Fibroblast of skin of left quadriceps (primary cell): ENCODE data around the gene CEP44.
"Not testable (repeated sequence)": the region's sequence is repeated elsewhere in the genome, so short reads cannot be mapped to it uniquely, and the experiment has no call there.

Source experiments
- DNase-seq, 2 experiments: peaks; one replicate each; pipeline ENCODE4 v3.0.0-alpha.2; 2013; ENCODE audit warnings: low read depth in 2 of 2

Gene CEP44

DNA sequence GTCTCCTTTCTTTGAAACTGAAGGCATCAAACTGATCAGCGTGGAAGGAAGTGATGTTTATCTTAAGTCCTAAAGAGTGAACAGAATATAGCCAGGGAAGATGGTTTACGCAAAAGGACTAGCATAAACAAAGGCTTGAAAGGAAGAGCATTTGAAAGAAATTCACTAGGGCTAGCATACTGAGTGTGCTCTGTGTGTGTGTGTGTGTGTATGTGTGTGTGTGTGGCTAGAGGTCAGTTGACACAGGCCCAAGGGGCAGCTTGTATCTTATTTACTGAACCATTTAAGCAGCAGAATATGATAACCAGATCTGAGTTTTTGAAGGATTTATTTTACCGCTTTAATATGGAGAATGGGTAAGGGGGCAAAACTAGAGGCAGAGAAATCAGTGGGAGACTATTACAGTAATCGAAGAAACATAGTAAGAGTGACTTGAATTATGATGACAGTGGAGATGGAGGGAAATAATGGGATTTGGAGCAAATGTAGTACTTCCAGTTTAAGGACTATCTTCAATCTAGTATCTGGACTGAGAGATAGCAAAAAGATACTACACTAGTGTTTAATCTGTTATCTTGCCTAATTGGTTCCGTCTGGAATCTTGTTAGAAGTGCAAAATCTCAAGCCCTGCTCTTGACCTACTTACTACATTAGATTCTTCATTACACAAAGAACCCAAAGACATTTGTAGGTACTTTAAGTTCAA lies 36.9 kb downstream of the CEP44 start:
- no peak for DNase-seq

DNA sequence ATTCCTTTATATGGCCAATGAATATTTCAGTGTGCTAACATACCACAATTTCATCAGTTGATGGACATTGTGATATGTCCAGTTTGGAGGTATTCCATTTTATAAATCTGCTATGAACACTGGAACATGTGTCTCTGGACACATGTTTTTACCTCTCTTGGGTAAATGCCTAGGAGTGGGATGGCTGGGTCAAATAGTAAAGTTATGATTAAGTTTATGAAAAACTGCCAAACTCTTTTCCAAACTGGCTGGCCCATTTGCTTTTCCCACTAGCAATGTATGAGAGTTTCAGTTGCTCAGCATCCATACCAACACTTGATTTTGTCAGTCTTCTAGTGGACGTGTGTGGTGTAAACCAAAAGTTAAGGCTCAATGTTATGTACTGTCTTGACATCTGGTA lies 40.5 kb downstream of the CEP44 start:
- peak in 1 of 2 experiments; percentile 8 for DNase-seq

DNA sequence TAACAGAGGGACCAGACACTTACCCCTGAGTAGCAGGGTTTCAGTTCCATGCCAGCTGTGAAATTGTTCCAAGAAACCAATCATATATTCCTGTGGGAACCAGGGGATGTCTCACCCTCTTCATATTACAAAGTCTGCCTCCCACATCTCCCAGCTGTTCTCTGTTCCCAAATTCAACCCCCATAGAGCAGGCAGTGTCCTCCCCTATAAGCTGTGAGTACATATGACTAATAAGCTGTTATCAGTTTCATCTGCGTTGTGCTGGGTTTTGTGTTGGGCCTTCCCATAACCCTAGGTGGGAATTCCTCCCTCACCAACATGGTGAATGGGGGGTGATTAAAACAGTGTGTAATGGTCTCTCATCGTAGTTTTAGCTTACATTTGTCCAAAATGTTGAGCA lies 41.0 kb downstream of the CEP44 start:
- peak in 1 of 2 experiments; percentile 13 for DNase-seq

DNA sequence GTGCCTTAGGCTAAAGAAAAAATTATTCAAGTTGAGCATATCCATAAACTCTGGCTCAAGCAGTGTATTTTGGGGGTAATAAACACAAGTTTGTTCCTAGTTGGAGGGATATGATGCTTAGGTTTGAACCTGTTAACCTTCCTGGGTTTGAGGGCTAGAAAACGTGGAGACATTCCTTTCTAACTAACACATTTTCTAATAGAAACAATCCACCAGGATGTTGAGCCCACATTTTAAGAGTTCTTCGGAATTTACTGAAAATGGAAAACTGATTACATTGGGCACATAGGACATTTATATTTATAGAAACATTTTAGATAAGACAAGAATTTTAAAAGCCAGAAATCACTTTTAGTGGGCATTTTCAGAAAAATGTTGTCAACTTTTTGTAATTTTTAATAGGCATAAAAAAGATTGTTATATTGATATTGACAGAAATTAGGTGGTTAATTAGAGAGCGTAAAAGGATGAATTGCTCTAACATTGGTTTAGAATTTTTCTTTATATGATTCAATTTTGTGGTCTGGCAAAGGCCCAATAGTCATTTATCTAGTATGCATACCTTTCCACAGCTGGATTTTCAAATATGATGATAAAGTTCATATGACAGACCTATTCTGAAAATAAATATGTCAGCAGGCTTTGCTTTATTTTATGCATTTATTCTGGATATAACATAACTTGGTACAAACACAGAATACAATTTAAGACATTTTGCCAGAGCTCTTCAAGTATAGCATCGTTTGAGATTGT lies 49.2 kb downstream of the CEP44 start:
- DNase-seq: peak; percentile 58 to 61

DNA sequence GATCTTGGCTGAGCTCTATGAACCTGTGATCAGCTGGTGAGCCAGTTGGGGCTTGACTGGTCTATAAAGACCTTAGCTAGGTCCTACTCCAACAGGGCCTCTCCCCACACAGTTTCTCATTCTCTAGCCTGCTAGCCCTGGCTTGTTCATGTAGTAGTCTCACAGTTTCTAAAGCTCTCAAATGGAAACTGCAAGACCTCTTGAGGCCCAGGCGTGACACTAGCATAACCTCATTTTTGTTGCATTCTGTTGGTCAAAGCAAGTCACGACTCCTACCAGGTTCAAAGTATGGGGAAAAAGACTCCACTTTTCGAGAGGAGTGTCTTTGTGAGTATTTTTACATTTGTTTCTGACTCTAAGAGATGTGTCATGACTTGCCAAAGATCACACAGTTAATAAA lies 50.9 kb downstream of the CEP44 start:
- no peak for DNase-seq

DNA sequence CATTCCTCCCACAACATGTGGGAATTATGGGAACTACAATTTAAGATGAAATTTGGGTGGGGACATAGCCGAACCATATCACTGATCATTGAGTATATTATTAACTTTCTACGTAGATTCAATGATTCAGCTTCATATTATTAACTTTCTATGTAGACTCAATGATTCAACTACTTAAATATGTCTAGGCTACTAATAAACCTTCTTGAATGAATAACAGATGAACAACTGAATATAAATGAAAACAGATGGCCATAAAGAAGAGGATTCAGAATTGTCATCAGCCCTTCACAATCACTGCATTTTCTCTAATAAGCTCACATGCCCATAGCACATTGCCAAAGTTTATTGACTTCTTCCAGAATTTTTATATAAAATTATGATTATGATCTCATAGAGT lies 57.0 kb downstream of the CEP44 start:
- peak; percentile 86 to 87 for DNase-seq

DNA sequence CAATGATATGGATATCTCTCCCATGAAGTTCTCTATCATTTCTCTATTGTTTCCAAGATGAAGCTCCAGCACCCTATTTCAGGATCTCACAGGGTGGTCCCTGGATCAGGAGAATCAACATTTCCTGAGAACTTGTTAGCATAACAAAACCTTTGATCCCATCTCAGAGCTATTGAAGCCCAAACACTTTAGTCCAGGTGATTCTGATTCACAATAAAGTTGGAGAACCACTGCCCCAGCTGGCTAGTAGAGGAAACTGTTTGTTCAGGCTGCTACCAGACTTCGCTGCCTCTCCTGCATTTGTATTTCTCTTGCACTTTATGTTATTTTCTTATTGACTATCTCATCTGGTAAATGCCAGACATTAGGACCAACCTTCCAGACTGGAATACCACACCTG lies 65.4 kb downstream of the CEP44 start:
- DNase-seq: no peak

DNA sequence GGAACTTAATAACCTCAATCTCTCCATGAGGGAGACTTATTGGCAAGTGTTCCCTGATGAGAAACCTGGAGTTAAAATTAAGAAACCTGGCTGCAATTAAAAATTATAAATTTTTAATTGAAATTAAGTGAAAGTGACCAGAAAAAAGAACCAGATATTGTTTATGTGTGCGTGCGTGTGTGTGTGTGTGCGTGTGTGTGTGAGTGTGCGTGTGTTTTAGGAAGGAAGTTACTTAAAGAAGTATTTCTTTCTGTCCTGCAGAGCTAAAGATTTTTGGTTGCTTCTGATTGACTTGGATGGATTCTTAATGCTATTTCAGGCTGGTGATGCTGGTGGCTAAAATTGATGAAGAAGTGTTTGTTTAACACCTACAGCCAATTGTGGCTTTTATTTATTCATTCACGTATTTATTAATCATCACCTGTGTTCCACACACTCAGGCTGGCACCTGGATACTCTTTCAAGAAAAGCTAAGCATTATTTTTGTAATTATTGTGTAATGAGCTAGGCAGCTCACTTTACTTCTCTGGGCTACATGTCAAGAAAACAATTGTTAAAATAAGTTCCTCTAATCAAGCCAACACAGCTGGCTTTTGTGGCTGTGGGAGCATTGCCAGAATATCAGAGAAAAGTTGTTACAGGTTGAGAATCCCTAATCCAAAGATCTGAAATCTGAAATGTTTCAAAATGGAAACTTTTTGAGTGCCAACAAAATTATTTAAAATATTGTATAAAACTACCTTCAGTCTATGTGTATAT lies 68.5 kb downstream of the CEP44 start:
- DNase-seq: no peak

DNA sequence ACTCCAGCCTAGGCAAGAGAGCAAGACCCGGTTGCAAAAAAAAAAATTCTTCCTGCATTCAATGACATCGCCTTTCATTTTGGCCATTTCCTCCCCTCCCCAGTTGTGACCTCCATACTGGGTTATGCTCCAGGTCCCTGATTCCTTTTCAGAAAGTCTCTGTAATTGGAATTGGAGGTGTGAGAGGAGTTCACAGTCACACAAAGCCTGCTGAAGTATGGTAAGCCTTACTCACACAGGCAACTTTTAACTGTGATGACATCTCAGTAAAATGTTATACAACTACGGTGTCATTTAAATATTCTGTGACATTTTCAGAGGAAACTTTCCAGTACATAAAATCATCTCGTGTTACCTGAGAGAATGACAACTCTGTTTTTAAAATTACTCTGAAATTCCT lies 73.6 kb downstream of the CEP44 start:
- no peak for DNase-seq

DNA sequence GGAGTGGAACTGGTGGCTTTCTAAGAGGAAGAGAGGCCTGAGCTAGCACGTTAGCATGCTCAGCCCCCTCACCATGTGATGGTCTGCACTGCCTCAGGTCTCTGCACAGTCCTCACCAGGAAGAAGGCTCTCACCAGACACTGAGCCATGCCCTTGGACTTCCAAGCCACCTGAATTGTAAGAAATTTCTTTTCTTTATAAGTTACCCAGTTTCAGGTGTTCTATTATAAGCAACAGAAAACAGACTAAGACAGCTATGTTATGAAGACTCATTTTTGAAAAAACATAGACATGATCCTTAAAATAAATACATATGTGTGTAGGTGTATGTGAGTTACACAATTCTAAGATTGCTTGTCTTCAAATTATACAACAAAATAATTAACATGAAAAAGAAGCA lies 74.7 kb downstream of the CEP44 start:
- no peak for DNase-seq

DNA sequence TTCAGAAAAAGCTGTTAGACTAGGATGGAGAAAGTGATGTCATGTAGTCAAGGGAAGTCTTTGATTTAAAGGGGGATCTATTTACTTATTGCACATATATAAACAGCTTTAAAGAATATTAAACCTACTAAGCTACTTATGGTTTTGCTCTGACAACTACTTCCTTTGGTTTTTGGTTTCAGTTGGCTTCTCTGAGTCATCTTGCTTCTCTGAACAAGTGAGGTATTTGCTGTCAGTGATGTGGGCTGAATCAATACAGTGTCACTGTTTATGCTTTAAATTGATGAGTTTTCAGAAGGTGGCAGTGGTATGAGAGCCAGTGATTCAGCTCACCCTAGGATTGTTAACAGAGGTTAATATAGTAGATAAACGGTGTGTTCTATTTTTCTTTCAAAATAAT lies 75.1 kb downstream of the CEP44 start:
- DNase-seq: peak; percentile 27 to 39

DNA sequence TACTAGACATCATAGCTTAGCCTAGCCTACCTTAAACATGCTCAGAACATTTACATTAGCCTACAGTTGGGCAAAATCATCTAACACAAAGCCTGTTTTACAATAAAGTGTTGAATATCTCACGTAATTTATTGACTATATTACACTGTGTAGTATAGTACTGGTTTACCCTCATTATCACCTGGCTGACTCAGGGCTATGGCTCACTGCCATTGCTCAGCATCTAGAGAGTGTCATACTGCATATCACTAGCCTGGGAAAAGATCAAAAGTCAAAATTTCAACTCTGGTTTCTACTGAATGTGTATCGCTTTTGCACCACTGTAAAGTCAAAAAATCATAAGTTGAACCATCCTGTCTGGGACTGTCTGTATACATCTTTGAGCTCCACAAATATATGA lies 78.6 kb downstream of the CEP44 start:
- no peak for DNase-seq

DNA sequence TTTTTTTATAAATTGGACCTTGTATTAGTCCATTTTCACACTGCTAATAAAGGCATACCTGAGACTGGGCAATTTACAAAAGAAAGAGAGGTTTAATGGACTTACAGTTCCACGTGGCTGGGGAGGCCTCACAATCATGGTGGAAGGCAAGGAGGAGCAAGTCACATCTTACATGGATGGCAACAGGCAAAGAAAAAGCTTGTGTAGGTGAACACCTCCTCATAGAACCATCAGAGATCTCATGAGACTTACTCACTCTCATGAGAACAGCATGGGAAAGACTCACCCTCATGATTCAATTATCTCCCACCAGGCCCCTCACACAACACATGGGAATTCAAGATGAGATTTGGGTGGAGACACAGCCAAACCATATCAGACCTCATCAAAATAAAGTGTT lies 80.1 kb downstream of the CEP44 start:
- DNase-seq: not testable (repeated sequence)

DNA sequence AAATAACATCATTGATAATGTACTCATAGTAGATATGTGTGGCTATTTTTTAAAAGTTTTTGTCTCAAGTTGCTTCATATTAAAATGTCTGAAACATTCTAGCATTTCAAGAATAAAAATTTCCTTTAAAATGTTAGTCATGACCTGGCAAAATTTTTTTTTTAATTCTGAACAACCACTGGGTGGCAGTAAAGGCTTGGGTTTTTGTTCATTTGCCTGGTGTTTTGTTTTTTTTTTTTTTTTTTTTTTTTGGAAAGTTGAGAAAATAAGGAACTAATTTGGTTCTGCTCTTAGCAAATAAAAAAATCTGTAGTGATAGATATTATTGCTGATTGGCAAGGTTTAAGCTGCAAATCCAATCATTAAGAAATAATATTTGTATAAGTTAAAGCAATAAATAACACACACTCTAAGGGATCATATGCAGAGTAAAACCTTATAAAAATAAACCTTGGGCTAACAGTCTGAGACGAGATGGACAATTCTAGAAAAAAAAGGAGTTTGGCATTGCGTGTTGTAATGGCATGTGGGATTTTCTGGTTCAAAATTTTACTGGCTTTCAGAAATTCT lies 81.4 kb downstream of the CEP44 start:
- DNase-seq: peak in 1 of 2 experiments; percentile 36

DNA sequence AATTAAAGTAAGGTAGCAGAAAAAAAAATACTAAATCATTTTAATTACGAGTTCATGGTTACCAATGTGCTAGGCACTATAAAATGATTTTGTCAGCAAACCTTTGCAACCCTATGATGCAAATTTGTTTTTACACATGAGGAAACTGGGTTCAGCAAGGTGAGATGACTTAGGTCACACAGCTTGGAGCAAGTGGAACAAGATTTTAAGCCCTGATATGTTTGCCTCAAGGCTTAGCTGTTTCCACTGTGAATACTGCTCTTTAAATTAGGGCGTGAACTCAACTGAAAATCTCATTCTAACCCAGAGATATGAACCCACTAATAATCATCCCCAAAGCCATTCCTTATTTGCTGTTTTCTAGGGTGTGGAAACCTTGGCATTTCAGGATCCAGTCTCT lies 86.3 kb downstream of the CEP44 start:
- no peak for DNase-seq

DNA sequence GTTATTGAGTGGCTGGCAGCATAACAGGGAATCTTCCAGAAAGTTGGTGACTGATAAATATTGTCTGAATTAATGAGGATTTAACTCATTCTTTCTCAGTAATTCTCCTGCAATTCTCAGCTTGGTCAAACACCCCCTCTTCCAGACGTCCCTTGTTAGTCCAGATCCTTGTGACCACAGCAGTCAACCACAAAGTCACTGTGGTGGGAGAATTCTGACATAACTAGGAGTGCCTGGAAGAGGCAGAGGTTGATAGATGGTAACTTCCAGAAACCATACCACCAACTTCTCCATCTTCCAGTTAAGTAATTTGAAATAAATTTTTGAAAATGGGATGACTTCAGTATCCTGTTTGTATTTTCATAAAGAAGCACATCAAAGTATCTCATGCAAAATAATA lies 90.1 kb downstream of the CEP44 start:
- no peak for DNase-seq

DNA sequence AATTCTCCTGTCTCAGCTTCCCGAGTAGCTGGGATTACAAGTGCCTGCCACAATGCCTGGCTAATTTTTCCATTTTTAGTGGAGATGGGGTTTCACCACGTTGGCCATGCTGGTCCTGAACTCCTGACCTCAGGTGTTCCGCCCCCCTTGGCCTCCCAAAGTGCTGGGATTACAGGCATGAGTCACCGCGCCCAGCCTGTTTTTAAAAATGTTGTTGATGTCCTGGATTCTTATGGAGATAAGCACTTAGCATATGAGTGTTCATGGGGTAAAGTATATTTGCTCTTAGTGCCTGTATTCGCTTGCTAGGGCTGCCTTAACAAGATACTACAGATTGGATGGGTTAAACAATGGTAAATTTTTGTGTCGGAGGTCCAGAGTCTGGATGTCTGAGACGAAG lies 91.7 kb downstream of the CEP44 start:
- no peak for DNase-seq

DNA sequence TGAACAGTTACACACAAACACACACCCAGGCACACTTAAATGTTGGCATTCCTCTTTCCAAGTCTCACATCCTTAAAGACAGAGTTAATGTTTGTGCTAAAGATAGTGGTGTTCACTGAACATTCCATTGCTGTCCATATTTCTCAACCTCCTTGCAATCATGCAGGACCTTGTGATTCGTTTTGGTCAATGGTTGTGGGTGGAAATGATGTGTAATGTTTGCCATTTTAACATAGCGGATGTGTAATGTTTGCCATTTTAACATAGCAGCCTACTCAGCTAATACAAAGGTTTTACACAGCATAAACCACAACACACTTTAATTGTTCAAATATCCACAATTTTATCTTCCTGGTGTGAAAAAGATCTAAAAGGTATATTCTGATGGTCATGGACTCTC lies 93.9 kb downstream of the CEP44 start:
- no peak for DNase-seq

DNA sequence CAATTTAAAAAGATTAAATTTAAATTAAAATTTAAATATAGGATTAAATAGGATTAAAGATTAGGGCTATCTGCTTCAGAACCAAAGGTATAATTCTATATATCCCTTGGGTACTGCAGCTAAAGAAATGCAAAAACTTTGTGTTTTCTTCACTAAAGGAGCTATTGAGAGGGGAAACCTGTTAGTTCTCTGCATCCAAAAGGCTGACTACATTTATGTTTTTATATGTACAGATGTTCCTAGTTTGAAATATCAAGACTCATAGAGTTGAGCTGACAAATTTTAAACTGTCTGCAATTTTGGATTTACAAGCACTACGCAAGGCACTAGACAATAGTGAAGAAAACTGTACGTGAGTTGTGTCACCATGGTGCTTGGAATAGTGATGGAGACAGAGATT lies 95.2 kb downstream of the CEP44 start:
- no peak for DNase-seq

DNA sequence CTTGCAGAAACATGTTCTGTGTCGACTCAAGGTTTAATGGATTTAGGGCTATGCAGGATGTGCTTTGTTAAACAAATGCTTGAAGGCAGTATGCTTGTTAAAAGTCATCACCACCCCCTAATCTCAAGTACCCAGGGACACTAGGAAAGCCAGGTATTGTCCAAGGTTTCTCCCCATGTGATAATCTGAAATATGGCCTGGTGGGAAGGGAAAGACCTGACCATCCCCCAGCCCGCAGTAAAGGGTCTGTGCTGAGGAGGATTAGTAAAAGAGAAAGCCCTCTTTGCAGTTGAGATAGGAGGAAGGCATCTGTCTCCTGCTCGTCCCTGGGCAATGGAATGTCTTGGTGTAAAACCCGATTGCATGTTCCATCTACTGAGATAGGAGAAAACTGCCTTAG lies 96.5 kb downstream of the CEP44 start:
- DNase-seq: not testable (repeated sequence)

DNA sequence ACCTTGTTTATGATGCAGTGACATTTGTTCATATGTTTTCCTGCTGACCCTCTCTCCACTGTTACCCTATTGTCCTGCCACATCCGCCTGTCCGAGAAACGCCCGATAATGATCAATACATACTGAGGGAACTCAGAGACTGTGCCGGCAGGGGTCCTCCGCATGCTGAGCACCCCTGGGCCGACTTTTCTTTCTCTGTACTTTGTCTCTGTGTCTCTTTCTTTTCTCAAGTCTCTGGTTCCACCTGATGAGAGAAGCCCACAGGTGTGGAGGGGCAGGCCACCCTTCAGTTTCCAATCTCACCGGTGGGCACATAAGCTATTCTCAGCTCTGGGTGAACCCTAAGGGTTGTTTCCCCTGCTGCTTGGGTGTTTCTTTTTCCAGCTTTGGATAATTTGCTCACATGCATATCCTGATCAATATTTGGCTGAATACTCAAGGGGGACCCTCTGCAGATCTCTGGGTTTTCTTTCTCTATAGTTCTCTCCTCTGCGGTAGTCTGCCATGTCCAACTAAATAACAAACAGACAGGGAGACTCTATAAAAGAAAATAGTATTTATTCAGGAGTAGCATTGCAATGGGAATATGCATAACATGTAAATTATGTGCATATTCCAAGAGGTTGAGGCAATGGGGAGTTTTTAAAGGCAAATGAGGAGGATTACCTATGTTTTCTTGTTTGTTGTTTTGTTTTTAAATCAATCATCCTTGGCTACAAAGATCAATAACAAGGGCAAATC lies 97.2 kb downstream of the CEP44 start:
- DNase-seq: no peak

DNA sequence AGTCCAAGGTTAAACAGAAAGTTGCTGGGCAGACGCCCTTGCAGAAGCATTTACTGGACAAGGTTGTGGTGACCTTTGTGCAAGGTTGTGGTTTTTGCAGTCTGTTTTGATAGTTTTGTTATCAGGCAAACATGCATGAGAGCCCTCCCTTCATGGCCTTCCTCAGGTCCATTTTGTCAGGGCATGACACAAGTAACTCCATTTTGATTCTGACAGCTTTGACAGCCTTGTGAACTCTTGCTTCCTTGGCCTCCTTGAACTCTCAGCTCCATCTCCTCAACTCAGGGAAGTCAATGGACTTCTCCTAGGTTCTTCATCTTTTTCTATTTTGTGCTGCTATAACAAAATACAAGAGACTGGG lies 97.7 kb downstream of the CEP44 start:
- no peak for DNase-seq
